Activated T-helper 1 cell treated with anti-CD3 and anti-CD28 coated beads, Interleukin-2, amount 50 U/mL, for 16 hours (primary cell): ENCODE data around the gene LONRF2.

ENCODE experiments used
- DNase-seq, 2 donors: peaks; one replicate each; pipeline ENCODE4 v3.0.0-alpha.2; 2020; ENCODE audit warnings: low read depth in 1 of 2, low spot score in 1 of 2

Gene LONRF2

GRCh38 chr2:100301881-100302584, 20.3 kb downstream of the LONRF2 start:
- no peak for DNase-seq

DNA sequence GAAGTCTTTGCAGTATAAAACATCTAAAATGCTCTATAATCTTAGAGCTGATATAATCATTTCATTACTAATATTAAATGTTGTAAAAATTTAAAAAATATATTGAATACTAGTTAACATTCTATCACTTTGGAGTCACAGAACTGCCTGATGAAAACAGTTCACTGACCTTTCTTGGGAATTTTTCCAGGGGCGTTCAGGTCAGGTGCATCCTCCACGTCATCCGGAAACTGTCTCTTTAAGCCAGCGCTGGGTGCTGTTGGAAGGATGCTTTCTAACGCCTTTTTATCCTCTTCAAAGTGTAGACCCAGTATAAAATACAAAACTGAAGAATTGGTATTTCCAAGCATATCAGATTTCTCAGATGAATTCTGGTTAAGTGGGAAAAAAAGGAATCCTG, 22.8 kb downstream of the LONRF2 start:
- no peak for DNase-seq

DNA sequence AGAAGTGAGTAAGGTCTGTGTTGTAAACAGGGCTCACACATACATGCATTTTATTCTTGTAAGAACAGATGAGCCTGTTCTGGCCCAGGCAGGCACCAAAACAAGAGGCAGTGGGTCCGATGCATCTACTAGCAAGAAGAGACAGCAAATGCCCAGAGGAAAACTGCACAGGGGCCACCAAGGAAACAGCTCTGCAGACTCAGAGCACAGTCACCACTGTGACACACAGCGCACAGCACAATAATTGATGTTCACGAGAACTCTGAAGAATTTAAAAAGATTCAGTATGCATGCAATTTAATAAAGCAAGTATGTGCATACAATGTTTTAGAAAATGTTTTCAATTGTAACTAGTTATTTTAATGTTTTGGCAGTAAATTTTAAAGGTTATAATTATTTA, 24.8 kb downstream of the LONRF2 start:
- no peak for DNase-seq

- DNase-seq: no peak
These were observed 28.2 kb downstream of the LONRF2 start for GRCh38 chr2:100294162-100294497.

DNA sequence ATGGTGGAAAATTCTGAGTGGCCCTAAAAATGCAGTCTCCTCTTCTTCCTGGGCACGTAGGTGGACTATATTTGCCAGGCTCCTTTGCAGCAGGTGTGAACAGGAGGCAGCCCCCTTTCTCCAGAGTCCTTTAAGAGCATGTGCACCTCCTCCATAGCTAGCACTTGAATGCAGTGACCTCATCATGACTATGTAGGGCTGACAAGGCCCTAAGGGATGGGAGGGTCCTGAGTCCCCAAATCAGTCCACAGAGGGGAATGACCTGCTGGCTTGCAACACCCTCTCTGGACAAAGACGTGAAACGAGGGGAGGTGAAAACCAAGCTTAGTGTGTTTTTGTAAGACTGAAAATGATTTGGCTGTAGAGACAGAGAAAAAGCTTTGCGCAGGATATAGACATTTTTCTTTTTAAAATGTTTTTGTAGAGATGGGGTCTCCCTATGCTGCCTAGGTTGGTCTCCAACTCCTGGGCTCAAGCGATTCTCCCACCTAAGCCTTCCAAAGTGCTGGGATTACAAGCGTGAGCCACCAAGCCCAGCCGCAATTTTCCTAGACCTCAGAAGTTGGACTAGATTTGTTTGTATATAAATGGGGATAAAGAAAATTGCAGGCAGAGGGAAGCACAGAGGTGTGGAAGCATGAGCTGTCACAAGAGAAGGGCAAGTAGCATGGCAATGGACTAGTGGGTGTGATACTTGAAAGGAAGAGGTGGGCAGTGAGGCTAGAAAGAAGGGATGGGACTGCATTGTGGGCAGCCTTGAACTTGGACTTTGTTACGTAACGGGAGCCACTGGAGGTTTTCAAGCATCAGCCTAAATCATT, 28.8 kb downstream of the LONRF2 start:
- no peak for DNase-seq

GRCh38 chr2:100292022-100292580, 30.2 kb downstream of the LONRF2 start:
- DNase-seq: no peak

GRCh38 chr2:100291152-100291970, 30.9 kb downstream of the LONRF2 start:
- peak in 1 of 2 donors; percentile 6 for DNase-seq

DNA sequence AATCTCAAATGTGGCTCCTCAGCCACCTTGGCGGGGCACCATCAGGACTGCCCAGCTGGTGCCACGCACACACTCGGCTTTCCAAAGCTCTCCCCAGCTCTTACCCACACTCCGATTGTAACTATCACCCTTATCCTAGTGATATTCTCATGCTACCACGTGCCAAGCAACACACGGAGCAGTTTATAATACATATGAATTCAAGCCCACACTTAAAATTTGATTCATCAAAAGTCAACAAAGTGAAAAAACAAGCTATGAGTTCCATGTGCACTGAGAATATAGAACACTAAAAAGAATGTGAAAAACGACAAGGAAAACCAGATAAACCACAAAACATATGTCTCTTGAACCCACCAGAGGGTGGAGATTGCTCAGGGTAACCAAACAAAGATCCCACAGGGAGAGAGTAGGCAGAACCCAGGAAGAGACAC, 31.6 kb downstream of the LONRF2 start:
- DNase-seq: no peak

- DNase-seq: no peak
These were observed 33.3 kb downstream of the LONRF2 start for GRCh38 chr2:100289020-100289419.

DNA sequence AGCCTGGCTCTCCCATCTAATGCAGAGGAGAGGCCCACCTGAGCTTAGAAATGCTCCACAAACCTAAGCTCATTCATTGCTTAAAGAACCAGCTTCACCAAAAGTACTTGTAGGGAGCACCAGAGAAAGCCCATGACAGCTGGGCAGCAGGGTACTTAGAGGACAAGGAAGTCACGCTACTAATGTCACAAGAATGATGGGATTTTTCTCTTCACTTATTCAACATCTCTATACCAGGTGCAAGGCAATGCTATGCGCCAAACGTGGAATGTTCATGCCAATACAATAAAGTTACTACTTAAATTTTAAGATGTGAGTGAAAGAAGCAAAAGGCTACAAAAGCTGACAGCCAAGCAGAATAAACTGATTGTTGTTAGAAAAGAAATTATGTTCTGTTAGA, 36.0 kb downstream of the LONRF2 start:
- DNase-seq: no peak

- no peak for DNase-seq
These were observed 36.6 kb downstream of the LONRF2 start for GRCh38 chr2:100285691-100286090.

- DNase-seq: no peak
These were observed 37.3 kb downstream of the LONRF2 start for GRCh38 chr2:100285011-100285410.

DNA sequence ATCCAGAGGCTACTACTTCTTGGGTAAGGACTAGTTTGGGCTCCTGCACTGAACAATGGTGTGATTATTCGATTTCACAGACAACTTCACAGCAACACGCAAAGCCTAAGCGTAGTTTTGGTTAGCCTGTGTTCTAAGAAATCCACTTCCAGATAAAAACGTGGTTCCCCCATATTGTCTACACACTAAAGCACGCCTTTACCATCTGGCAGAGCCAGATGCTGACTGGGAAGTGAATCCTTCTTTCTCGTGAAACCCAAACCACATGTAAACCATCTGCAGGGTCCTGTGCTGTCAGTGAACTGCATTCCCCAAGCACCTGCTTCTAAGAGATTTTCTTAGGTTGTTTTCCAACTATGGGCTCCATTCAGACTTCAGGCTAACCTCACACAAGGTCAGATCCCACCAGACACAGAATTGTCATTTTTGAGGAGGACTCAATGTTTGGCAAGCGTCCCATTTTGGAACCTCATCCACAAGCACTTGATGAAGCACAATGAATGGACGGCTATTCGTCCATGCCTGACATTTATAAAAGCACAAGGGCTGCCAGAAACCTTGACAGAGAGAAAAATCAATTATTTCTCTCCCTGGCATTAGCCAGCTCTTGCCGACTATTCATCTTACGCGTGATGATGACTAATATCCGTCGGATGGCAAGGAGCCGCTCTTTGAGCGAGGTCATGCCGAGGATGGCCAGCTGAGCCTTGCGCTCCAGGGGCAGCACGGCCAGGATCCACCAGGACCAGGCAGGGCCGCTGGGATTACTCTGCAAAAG, 38.4 kb downstream of the LONRF2 start:
- no peak for DNase-seq

- no peak for DNase-seq
These were observed 40.5 kb downstream of the LONRF2 start for GRCh38 chr2:100281521-100282438.

DNA sequence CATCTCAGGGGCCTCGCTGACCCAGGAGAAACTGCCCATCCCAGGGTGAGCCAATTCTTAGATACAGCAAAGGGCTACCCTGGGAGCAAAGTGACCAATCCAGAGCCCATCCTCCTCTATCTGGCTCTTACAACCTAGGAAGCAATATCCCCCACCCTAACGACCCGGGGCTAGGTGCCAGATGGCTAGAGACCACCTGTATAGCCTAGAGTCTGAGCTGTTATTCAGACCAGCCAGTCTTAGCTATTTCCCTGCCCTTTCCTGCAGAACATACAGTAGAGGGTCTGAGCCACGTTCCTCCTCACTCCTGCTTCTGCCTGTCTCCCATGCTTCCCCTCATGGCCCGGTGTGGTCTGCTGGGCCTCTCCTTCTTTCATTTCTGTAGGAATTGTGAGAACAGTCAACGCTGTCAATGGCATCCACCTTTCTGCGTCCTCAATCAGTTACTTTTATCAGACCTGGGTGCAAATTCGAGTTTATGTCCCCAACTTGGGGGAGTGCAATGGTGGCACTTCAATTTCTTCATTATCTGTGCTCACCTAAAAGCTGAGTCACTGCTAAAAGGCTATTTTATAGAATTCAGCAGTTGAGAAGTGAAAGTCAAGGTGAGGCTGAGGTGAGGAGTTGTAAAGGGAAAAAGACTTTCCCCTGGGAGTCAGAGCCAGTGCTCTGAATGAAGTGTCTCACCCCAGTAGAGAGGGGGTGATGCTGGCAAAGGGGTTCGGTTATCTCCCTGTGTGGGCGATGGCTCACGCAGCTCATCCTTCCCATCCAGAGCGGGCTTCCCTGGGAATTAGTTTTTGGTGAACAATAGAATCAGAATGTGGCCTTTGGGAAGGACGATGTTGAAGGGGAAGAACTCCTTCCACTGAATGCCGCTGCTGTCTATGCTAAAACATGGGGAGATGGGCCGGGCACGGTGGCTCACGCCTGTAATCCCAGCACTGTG, 42.4 kb downstream of the LONRF2 start:
- no peak for DNase-seq

- DNase-seq: no peak
These were observed 43.3 kb downstream of the LONRF2 start for GRCh38 chr2:100278986-100279385.

DNA sequence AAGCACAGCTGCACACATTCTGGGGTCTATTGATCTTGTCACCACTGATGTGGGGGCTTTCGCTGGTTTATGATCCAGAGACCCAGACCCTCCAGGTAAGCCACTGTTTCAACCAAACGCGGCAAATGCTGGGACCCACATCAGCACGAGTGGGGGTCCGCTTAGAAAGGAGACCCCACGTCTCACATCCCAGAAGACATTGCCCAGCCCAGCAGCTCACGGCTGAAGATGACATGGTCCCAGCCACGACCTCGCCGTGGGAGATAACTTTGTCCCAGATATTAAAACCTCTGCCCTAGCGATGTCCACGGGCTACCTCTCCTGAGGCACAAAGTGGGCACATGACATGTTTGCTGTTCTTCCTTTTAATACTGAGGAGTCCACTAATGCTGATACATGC, 43.8 kb downstream of the LONRF2 start:
- no peak for DNase-seq

DNA sequence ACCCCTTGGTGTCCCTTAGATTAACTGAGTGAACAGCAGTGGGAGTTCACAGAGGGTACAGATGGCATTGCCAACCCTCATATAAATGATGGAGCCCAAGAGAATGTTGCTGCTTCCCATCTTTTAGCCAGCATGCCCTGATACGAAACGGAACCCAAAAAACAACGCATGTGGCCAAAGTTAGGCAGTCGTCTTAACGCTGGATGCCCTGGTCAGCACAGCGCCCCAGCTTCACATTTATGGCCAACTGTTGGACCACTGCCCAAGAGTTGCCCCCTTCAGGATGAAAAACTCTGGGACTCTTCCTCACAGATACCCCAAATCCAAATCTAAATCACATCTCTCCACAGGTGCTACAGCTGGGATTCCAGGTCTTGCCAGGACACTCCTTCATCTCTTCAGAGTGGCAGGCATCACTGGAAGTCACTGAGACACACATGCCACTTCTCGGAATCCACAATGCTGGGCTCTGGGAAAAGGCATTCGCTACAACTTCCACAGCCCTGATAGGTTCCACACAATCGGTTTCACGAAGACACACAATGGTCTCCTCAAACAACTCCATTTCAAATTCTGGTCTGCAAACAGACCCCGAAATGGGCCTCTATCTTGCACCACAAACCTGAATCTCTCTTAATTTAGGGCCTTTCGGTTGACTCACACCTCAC, 44.6 kb downstream of the LONRF2 start:
- no peak for DNase-seq
